Measurements from ENCODE around the gene SH3RF2. TPM values are rescaled to one million over a fixed set of nuclear protein-coding genes. Genes with fewer than 3 reads are reported as not detected.

SH3RF2 gene
- total RNA-seq, 4 donors from 2014 or later = 129 to 334 (median 160) TPM

DNA sequence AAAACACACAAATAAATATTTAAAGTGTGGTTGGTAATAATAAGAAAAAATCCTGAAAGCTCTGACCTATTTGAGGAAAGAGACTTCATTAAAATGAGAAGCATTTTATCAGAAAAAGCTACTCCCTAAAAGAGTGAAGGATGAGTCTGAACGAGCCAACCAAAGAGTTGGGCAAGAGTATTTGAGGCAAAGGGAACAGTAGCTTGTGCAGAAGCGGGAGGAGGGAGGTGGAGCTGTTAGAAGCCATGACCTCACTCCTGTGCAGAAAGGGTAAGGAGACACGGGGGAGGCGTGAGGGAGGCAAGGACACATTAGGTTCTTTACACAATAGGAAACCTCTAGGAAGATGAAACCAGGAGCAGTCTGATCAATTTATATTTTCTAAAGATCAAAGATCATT lies 29.4 kb downstream of the SH3RF2 start:
- no peaks in the 10 kb centered on the region for H3K27me3 ChIP-seq
- H3K4me3 ChIP-seq = no peak overlapping the region
- H3K4me1 ChIP-seq = peaks cover 7% of the 10 kb centered on the region
- H3K27ac ChIP-seq = no peak overlapping the region
- no peak for DNase-seq (ENCODE audit: low spot score in 2 of 2)
- TF ChIP-seq POLR2AphosphoS5 (IDR thresholded peaks at IDR 0.05) (no peak), POLR2A (IDR thresholded peaks at IDR 0.05) (no peak), EP300 (IDR thresholded peaks at IDR 0.05) (no peak)
- TF ChIP-seq, protein P1, sequence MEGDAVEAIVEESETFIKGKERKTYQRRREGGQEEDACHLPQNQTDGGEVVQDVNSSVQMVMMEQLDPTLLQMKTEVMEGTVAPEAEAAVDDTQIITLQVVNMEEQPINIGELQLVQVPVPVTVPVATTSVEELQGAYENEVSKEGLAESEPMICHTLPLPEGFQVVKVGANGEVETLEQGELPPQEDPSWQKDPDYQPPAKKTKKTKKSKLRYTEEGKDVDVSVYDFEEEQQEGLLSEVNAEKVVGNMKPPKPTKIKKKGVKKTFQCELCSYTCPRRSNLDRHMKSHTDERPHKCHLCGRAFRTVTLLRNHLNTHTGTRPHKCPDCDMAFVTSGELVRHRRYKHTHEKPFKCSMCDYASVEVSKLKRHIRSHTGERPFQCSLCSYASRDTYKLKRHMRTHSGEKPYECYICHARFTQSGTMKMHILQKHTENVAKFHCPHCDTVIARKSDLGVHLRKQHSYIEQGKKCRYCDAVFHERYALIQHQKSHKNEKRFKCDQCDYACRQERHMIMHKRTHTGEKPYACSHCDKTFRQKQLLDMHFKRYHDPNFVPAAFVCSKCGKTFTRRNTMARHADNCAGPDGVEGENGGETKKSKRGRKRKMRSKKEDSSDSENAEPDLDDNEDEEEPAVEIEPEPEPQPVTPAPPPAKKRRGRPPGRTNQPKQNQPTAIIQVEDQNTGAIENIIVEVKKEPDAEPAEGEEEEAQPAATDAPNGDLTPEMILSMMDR (IDR thresholded peaks at IDR 0.05) = no peak
- no peaks in the 10 kb centered on the region for H3K36me3 ChIP-seq
- H3K9me3 ChIP-seq = no peaks in the 10 kb centered on the region
- WGBS = 32% methylated on average over 4 of the region's 4 CpGs

DNA sequence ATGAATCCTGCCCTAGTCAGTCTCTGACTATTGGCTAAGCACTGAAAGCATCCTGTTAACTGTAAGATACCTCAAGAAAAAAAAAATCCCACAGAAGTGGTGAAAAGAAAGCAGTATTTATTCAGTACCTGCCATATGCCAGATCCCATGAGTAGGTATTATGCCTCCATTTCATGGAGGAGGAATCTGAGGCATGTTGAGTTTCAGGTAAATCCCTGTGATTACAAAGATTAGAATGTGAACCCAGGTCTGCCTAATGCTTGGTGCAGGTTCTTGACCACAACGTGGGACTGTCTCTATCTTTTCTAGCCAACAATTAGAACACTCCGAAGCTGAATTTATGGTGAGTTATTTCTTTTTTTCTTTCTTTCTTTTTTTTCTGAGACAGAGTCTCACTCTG lies 30.9 kb downstream of the SH3RF2 start:
- no peak for DNase-seq (ENCODE audit: low spot score in 2 of 2)
- Histone ChIP-seq H3K27ac (no peak overlapping the region), H3K4me1 (peaks cover 7% of the 10 kb centered on the region), H3K36me3 (no peaks in the 10 kb centered on the region), H3K9me3 (no peaks in the 10 kb centered on the region), H3K27me3 (no peaks in the 10 kb centered on the region), H3K4me3 (no peak overlapping the region)
- 87% methylated on average over 2 of the region's 2 CpGs for WGBS
- TF ChIP-seq POLR2AphosphoS5 (IDR thresholded peaks at IDR 0.05) (no peak), POLR2A (IDR thresholded peaks at IDR 0.05) (no peak), EP300 (IDR thresholded peaks at IDR 0.05) (no peak)
- TF ChIP-seq, protein P1 (IDR thresholded peaks at IDR 0.05) = no peak

DNA sequence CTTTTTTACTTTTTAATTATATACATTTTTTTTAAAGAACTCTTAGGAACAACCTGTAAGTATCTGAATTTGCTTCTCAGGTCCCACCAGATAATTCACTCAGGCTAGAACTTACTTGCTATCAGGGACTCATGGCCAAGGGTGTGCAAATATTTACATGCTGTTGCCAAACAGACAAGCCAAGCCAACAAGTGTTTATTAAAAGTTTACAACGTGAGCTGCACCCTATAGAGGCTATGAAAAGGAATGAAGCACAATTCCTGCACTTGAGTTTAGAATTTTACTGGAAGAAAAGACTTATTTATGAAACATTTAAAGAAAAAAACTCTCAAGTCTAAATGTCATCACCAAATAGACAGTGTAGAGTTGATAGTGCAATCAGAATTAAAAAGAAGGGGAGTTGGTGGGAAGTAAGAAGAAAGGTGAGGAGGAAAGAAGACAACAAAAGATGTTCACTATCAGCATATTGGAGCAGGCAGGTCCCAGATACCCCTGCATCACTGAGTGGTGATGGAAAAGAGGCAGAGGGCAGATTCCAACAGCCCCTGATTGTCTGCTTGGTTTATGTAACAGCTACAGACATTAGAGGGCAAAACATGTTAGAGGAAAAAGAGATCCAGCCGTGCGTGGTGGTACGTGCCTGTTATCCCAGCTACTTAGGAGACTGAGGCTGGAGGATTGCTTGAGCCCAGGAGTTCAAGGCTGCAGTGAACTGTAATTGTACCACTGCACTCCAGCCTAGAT lies 32.8 kb downstream of the SH3RF2 start:
- Histone ChIP-seq H3K4me3 (no peak overlapping the region), H3K27me3 (no peaks in the 10 kb centered on the region), H3K27ac (no peak overlapping the region), H3K36me3 (no peaks in the 10 kb centered on the region), H3K4me1 (peaks cover 7% of the 10 kb centered on the region), H3K9me3 (no peaks in the 10 kb centered on the region)
- 66% methylated on average over 4 of the region's 4 CpGs for WGBS
- DNase-seq (ENCODE audit: low spot score in 2 of 2) = no peak
- no peak for TF ChIP-seq POLR2A (IDR thresholded peaks at IDR 0.05)
- no peak for TF ChIP-seq POLR2AphosphoS5 (IDR thresholded peaks at IDR 0.05)
- TF ChIP-seq, protein P1 (IDR thresholded peaks at IDR 0.05) = no peak
- TF ChIP-seq EP300 (IDR thresholded peaks at IDR 0.05) = no peak

DNA sequence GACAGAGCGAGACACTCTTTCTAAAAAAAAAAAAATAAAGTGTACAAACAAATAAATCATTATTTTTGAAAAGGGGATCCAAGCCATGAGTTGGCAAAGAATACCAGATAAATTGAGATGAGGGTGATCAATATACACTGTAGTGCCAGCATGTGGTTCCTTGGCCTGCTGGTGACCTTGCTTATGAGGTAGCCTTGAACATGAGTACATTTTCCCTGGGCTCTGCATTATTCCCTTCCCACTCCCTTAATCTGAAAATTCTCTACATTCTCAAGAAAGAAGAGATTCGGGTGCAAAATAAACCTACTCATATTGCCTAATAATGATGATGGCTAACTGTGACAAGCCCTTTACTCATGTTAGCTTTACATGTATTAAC lies 33.3 kb downstream of the SH3RF2 start:
- TF ChIP-seq, protein P1 (IDR thresholded peaks at IDR 0.05) = no peak
- TF ChIP-seq EP300 (IDR thresholded peaks at IDR 0.05) (no peak), POLR2A (IDR thresholded peaks at IDR 0.05) (no peak)
- Histone ChIP-seq H3K9me3 (no peaks in the 10 kb centered on the region), H3K36me3 (no peaks in the 10 kb centered on the region), H3K27me3 (no peaks in the 10 kb centered on the region), H3K27ac (no peak overlapping the region), H3K4me3 (no peak overlapping the region), H3K4me1 (peaks cover 7% of the 10 kb centered on the region)
- no peak for DNase-seq (ENCODE audit: low spot score in 2 of 2)
- WGBS = 88% methylated on average over 2 of the region's 2 CpGs

DNA sequence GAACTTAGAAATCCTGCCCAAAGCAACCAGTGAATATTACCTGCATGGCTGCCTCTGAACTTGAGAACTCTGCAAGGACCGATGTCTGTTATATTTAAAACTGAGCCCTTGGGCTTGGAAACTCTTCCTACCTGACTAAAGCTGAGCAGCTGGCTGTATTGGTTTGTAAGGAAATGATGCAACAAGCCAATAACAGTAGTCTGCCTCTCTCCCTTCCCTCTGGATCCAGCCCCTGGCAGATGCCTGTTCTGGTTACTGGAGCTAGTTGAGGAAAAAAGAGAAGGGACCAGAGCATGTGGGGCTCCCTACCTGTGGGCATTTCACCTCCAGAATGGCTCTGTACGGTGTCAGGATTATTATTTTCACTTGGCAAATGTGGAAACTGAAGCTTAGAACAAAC lies 34.7 kb downstream of the SH3RF2 start:
- WGBS = 69% methylated on average over 2 of the region's 2 CpGs
- no peak overlapping the region for H3K27ac ChIP-seq
- H3K4me3 ChIP-seq = no peak overlapping the region
- no peaks in the 10 kb centered on the region for H3K36me3 ChIP-seq
- no peak for DNase-seq (ENCODE audit: low spot score in 2 of 2)
- TF ChIP-seq POLR2AphosphoS5 (IDR thresholded peaks at IDR 0.05) (no peak), EP300 (IDR thresholded peaks at IDR 0.05) (no peak), POLR2A (IDR thresholded peaks at IDR 0.05) (no peak)
- TF ChIP-seq, protein P1 (IDR thresholded peaks at IDR 0.05) = no peak
- H3K4me1 ChIP-seq = peaks cover 6% of the 10 kb centered on the region
- no peaks in the 10 kb centered on the region for H3K9me3 ChIP-seq
- H3K27me3 ChIP-seq = no peaks in the 10 kb centered on the region

All from suprapubic skin (tissue), 4 donors.